ENCODE measurements around the gene KMT2C.
"Not testable (repeated sequence)": the region's sequence is repeated elsewhere in the genome, so short reads cannot be mapped to it uniquely, and the experiment has no call there.

KMT2C gene

GRCh38 chr7:152376716-152377484 is 58.9 kb downstream of the KMT2C start:
- not testable (repeated sequence) for DNase-seq (ENCODE audit: low spot score); H3K4me3 Mint-ChIP-seq; H3K27me3 Mint-ChIP-seq (ENCODE audit: low read depth); H3K36me3 Mint-ChIP-seq (ENCODE audit: low read depth); H3K4me1 Mint-ChIP-seq (ENCODE audit: low read depth); H3K27ac Mint-ChIP-seq
- H3K9me3 Mint-ChIP-seq: peaks cover 14% of the 10 kb centered on the region

- Mint-ChIP-seq H3K4me3 (no peak overlapping the region), H3K4me1 (ENCODE audit: low read depth) (peaks cover 11% of the 10 kb centered on the region), H3K27me3 (ENCODE audit: low read depth) (no peaks in the 10 kb centered on the region), H3K27ac (no peak overlapping the region), H3K9me3 (peaks cover 24% of the 10 kb centered on the region), H3K36me3 (ENCODE audit: low read depth) (peaks cover 14% of the 10 kb centered on the region)
- no peak for DNase-seq (ENCODE audit: low spot score)
Measured at GRCh38 chr7:152370297-152370696, 65.5 kb downstream of the KMT2C start.

GRCh38 chr7:152369518-152369917 is 66.3 kb downstream of the KMT2C start:
- Mint-ChIP-seq H3K36me3 (ENCODE audit: low read depth) (peaks cover 14% of the 10 kb centered on the region), H3K27ac (no peak overlapping the region), H3K4me1 (ENCODE audit: low read depth) (peaks cover 11% of the 10 kb centered on the region), H3K9me3 (peaks cover 24% of the 10 kb centered on the region), H3K27me3 (ENCODE audit: low read depth) (no peaks in the 10 kb centered on the region), H3K4me3 (no peak overlapping the region)
- DNase-seq (ENCODE audit: low spot score): no peak

- Mint-ChIP-seq H3K27ac (no peak overlapping the region), H3K36me3 (ENCODE audit: low read depth) (peaks cover 10% of the 10 kb centered on the region), H3K27me3 (ENCODE audit: low read depth) (no peaks in the 10 kb centered on the region), H3K4me1 (ENCODE audit: low read depth) (peaks cover 21% of the 10 kb centered on the region), H3K9me3 (peaks cover 11% of the 10 kb centered on the region), H3K4me3 (no peak overlapping the region)
- DNase-seq (ENCODE audit: low spot score): no peak
Measured at GRCh38 chr7:152367170-152367569, 68.6 kb downstream of the KMT2C start.

- Mint-ChIP-seq H3K27me3 (ENCODE audit: low read depth) (no peaks in the 10 kb centered on the region), H3K4me3 (no peak overlapping the region), H3K4me1 (ENCODE audit: low read depth) (peaks cover 20% of the 10 kb centered on the region), H3K36me3 (ENCODE audit: low read depth) (peaks cover 7% of the 10 kb centered on the region), H3K9me3 (peaks cover 8% of the 10 kb centered on the region), H3K27ac (no peak overlapping the region)
- no peak for DNase-seq (ENCODE audit: low spot score)
Measured at GRCh38 chr7:152366662-152367061, 69.1 kb downstream of the KMT2C start.

GRCh38 chr7:152365982-152366603 is 69.7 kb downstream of the KMT2C start:
- peaks cover 4% of the 10 kb centered on the region for H3K9me3 Mint-ChIP-seq
- H3K27ac Mint-ChIP-seq: no peak overlapping the region
- H3K27me3 Mint-ChIP-seq (ENCODE audit: low read depth): no peaks in the 10 kb centered on the region
- no peak for DNase-seq (ENCODE audit: low spot score)
- peaks cover 4% of the 10 kb centered on the region for H3K36me3 Mint-ChIP-seq (ENCODE audit: low read depth)
- no peak overlapping the region for H3K4me3 Mint-ChIP-seq
- peaks cover 17% of the 10 kb centered on the region for H3K4me1 Mint-ChIP-seq (ENCODE audit: low read depth)

GRCh38 chr7:152363798-152364197 is 72.0 kb downstream of the KMT2C start:
- Mint-ChIP-seq H3K4me3 (no peak overlapping the region), H3K36me3 (ENCODE audit: low read depth) (peaks cover 4% of the 10 kb centered on the region), H3K4me1 (ENCODE audit: low read depth) (peaks cover 14% of the 10 kb centered on the region), H3K9me3 (peaks cover 3% of the 10 kb centered on the region), H3K27me3 (ENCODE audit: low read depth) (no peaks in the 10 kb centered on the region), H3K27ac (no peak overlapping the region)
- no peak for DNase-seq (ENCODE audit: low spot score)

GRCh38 chr7:152362128-152362926 is 73.5 kb downstream of the KMT2C start:
- H3K36me3 Mint-ChIP-seq (ENCODE audit: low read depth): peaks cover 4% of the 10 kb centered on the region
- peaks cover 3% of the 10 kb centered on the region for H3K9me3 Mint-ChIP-seq
- no peaks in the 10 kb centered on the region for H3K27me3 Mint-ChIP-seq (ENCODE audit: low read depth)
- H3K4me1 Mint-ChIP-seq (ENCODE audit: low read depth): peaks cover 11% of the 10 kb centered on the region
- no peak overlapping the region for H3K27ac Mint-ChIP-seq
- H3K4me3 Mint-ChIP-seq: no peak overlapping the region
- no peak for DNase-seq (ENCODE audit: low spot score)

- H3K4me3 Mint-ChIP-seq: no peak overlapping the region
- H3K36me3 Mint-ChIP-seq (ENCODE audit: low read depth): peaks cover 39% of the 10 kb centered on the region
- no peak for DNase-seq (ENCODE audit: low spot score)
- no peaks in the 10 kb centered on the region for H3K9me3 Mint-ChIP-seq
- H3K27ac Mint-ChIP-seq: no peak overlapping the region
- peaks cover 3% of the 10 kb centered on the region for H3K4me1 Mint-ChIP-seq (ENCODE audit: low read depth)
- no peaks in the 10 kb centered on the region for H3K27me3 Mint-ChIP-seq (ENCODE audit: low read depth)
Measured at GRCh38 chr7:152355474-152356057, 80.2 kb downstream of the KMT2C start.

- H3K4me3 Mint-ChIP-seq: no peak overlapping the region
- H3K27ac Mint-ChIP-seq: no peak overlapping the region
- DNase-seq (ENCODE audit: low spot score): no peak
- no peaks in the 10 kb centered on the region for H3K9me3 Mint-ChIP-seq
- H3K27me3 Mint-ChIP-seq (ENCODE audit: low read depth): no peaks in the 10 kb centered on the region
- H3K4me1 Mint-ChIP-seq (ENCODE audit: low read depth): peaks cover 3% of the 10 kb centered on the region
- peaks cover 45% of the 10 kb centered on the region for H3K36me3 Mint-ChIP-seq (ENCODE audit: low read depth)
Measured at GRCh38 chr7:152354061-152354460, 81.7 kb downstream of the KMT2C start.

GRCh38 chr7:152353281-152353680 is 82.5 kb downstream of the KMT2C start:
- not testable (repeated sequence) for H3K27me3 Mint-ChIP-seq (ENCODE audit: low read depth); DNase-seq (ENCODE audit: low spot score); H3K27ac Mint-ChIP-seq; H3K4me1 Mint-ChIP-seq (ENCODE audit: low read depth); H3K9me3 Mint-ChIP-seq; H3K4me3 Mint-ChIP-seq
- H3K36me3 Mint-ChIP-seq (ENCODE audit: low read depth): peaks cover 51% of the 10 kb centered on the region

- not testable (repeated sequence) for H3K4me3 Mint-ChIP-seq; H3K27me3 Mint-ChIP-seq (ENCODE audit: low read depth); DNase-seq (ENCODE audit: low spot score); H3K27ac Mint-ChIP-seq; H3K4me1 Mint-ChIP-seq (ENCODE audit: low read depth)
- peaks cover 10% of the 10 kb centered on the region for H3K9me3 Mint-ChIP-seq
- H3K36me3 Mint-ChIP-seq (ENCODE audit: low read depth): peaks cover 64% of the 10 kb centered on the region
Measured at GRCh38 chr7:152351747-152352146, 84.1 kb downstream of the KMT2C start.

GRCh38 chr7:152351168-152351567 is 84.6 kb downstream of the KMT2C start:
- no peak overlapping the region for H3K4me3 Mint-ChIP-seq
- no peak overlapping the region for H3K27ac Mint-ChIP-seq
- H3K27me3 Mint-ChIP-seq (ENCODE audit: low read depth): no peaks in the 10 kb centered on the region
- no peak for DNase-seq (ENCODE audit: low spot score)
- H3K9me3 Mint-ChIP-seq: peaks cover 10% of the 10 kb centered on the region
- peaks cover 65% of the 10 kb centered on the region for H3K36me3 Mint-ChIP-seq (ENCODE audit: low read depth)
- H3K4me1 Mint-ChIP-seq (ENCODE audit: low read depth): peaks cover 3% of the 10 kb centered on the region

- H3K27ac Mint-ChIP-seq: no peak overlapping the region
Measured at GRCh38 chr7:152347888-152348287, 87.9 kb downstream of the KMT2C start.

More at GRCh38 chr7:152347888-152348287, 87.9 kb downstream of the KMT2C start:
- no peaks in the 10 kb centered on the region for H3K27me3 Mint-ChIP-seq (ENCODE audit: low read depth)
- H3K36me3 Mint-ChIP-seq (ENCODE audit: low read depth): peaks cover 49% of the 10 kb centered on the region
- peaks cover 1% of the 10 kb centered on the region for H3K4me1 Mint-ChIP-seq (ENCODE audit: low read depth)
- H3K4me3 Mint-ChIP-seq: no peak overlapping the region
- peaks cover 10% of the 10 kb centered on the region for H3K9me3 Mint-ChIP-seq
- no peak for DNase-seq (ENCODE audit: low spot score)
